ENCODE data around the gene ZFYVE9.
"Not testable (repeated sequence)": the region's sequence is repeated elsewhere in the genome, so short reads cannot be mapped to it uniquely, and the experiment has no call there.

The ZFYVE9 gene

GRCh38 chr1:52150445-52150844 is 8.6 kb downstream of the ZFYVE9 start:
- DNase-seq: not testable (repeated sequence)

GRCh38 chr1:52150946-52151345 is 9.1 kb downstream of the ZFYVE9 start:
- no peak for DNase-seq

GRCh38 chr1:52152572-52152971 is 10.7 kb downstream of the ZFYVE9 start:
- DNase-seq: no peak

GRCh38 chr1:52153010-52153409 is 11.1 kb downstream of the ZFYVE9 start:
- no peak for DNase-seq

- no peak for DNase-seq
Observed at GRCh38 chr1:52153898-52154297, 12.0 kb downstream of the ZFYVE9 start.

GRCh38 chr1:52156460-52156859 is 14.6 kb downstream of the ZFYVE9 start:
- DNase-seq: no peak

- DNase-seq: no peak
Observed at GRCh38 chr1:52157582-52157981, 15.7 kb downstream of the ZFYVE9 start.

- DNase-seq: no peak
Observed at GRCh38 chr1:52158218-52158617, 16.3 kb downstream of the ZFYVE9 start.

- no peak for DNase-seq
Observed at GRCh38 chr1:52159033-52159789, 17.3 kb downstream of the ZFYVE9 start.

- DNase-seq: no peak
Observed at GRCh38 chr1:52162947-52163346, 21.1 kb downstream of the ZFYVE9 start.

GRCh38 chr1:52164604-52165003 is 22.7 kb downstream of the ZFYVE9 start:
- DNase-seq: no peak

- DNase-seq: no peak
Observed at GRCh38 chr1:52166996-52167753, 25.3 kb downstream of the ZFYVE9 start.

- no peak for DNase-seq
Observed at GRCh38 chr1:52168373-52169080, 26.6 kb downstream of the ZFYVE9 start.

- not testable (repeated sequence) for DNase-seq
Observed at GRCh38 chr1:52171149-52171548, 29.3 kb downstream of the ZFYVE9 start.

GRCh38 chr1:52179073-52179472 is 37.2 kb downstream of the ZFYVE9 start:
- no peak for DNase-seq

GRCh38 chr1:52180176-52180575 is 38.3 kb downstream of the ZFYVE9 start:
- DNase-seq: no peak

GRCh38 chr1:52181759-52182158 is 39.9 kb downstream of the ZFYVE9 start:
- not testable (repeated sequence) for DNase-seq

GRCh38 chr1:52182328-52182727 is 40.4 kb downstream of the ZFYVE9 start:
- DNase-seq: not testable (repeated sequence)

- DNase-seq: no peak
Observed at GRCh38 chr1:52182874-52183400, 41.0 kb downstream of the ZFYVE9 start.

GRCh38 chr1:52186449-52186848 is 44.6 kb downstream of the ZFYVE9 start:
- no peak for DNase-seq

- no peak for DNase-seq
Observed at GRCh38 chr1:52189898-52190480, 48.1 kb downstream of the ZFYVE9 start.

- no peak for DNase-seq
Observed at GRCh38 chr1:52190500-52191252, 48.8 kb downstream of the ZFYVE9 start.
